ENCODE measurements around the gene FARS2. TPM values are rescaled to one million over a fixed set of nuclear protein-coding genes. Genes with fewer than 3 reads are reported as not detected.

The FARS2 gene
- total and polyA plus RNA-seq, 8 donors: 15.1 to 20.3 (median 17.9) TPM

- Histone ChIP-seq H3K4me1 (no peaks in the 10 kb centered on the region), H3K27ac (no peak overlapping the region), H3K4me3 (no peak overlapping the region), H3K36me3 (no peaks in the 10 kb centered on the region), H3K9me3 (peaks cover 0 to 13% of the 10 kb centered on the region in 2 donors), H3K27me3 (no peaks in the 10 kb centered on the region)
- no peak for TF ChIP-seq CTCF (IDR thresholded peaks at IDR 0.05)
- ATAC-seq: no peak
- DNase-seq: no peak
- intact Hi-C loops (cut with DNase I): no loop called here
Measured at GRCh38 chr6:5553767-5554166, 292.5 kb downstream of the FARS2 start.

GRCh38 chr6:5554226-5554625 is 292.9 kb downstream of the FARS2 start:
- peaks cover 0 to 13% of the 10 kb centered on the region in 2 donors for H3K9me3 ChIP-seq
- no peaks in the 10 kb centered on the region for H3K27me3 ChIP-seq
- no peak for ATAC-seq
- no peak for DNase-seq
- TF ChIP-seq CTCF (IDR thresholded peaks at IDR 0.05): no peak
- H3K36me3 ChIP-seq: no peaks in the 10 kb centered on the region
- no peaks in the 10 kb centered on the region for H3K4me1 ChIP-seq
- no peak overlapping the region for H3K4me3 ChIP-seq
- intact Hi-C loops (cut with DNase I): no loop called here
- no peak overlapping the region for H3K27ac ChIP-seq

- Histone ChIP-seq H3K36me3 (no peaks in the 10 kb centered on the region), H3K4me3 (no peak overlapping the region), H3K27ac (no peak overlapping the region), H3K27me3 (no peaks in the 10 kb centered on the region), H3K9me3 (peaks cover 0 to 5% of the 10 kb centered on the region in 2 donors), H3K4me1 (no peaks in the 10 kb centered on the region)
- TF ChIP-seq CTCF (IDR thresholded peaks at IDR 0.05): no peak
- intact Hi-C loops (cut with DNase I): no loop called here
- no peak for DNase-seq
- no peak for ATAC-seq
Measured at GRCh38 chr6:5556011-5556410, 294.7 kb downstream of the FARS2 start.

- no peak for TF ChIP-seq CTCF (IDR thresholded peaks at IDR 0.05)
- intact Hi-C loops (cut with DNase I): no loop called here
- Histone ChIP-seq H3K4me3 (no peak overlapping the region), H3K27ac (no peak overlapping the region), H3K4me1 (no peaks in the 10 kb centered on the region), H3K9me3 (no peaks in the 10 kb centered on the region), H3K27me3 (no peaks in the 10 kb centered on the region), H3K36me3 (no peaks in the 10 kb centered on the region)
- ATAC-seq (no peak), DNase-seq (no peak)
Measured at GRCh38 chr6:5557506-5557905, 296.2 kb downstream of the FARS2 start.

GRCh38 chr6:5559651-5560050 is 298.3 kb downstream of the FARS2 start:
- no peak for ATAC-seq
- no peak for TF ChIP-seq CTCF (IDR thresholded peaks at IDR 0.05)
- no peaks in the 10 kb centered on the region for H3K9me3 ChIP-seq
- no peaks in the 10 kb centered on the region for H3K36me3 ChIP-seq
- no peak overlapping the region for H3K27ac ChIP-seq
- no peak overlapping the region for H3K4me3 ChIP-seq
- H3K27me3 ChIP-seq: no peaks in the 10 kb centered on the region
- intact Hi-C loops (cut with DNase I): no loop called here
- H3K4me1 ChIP-seq: no peaks in the 10 kb centered on the region
- no peak for DNase-seq
